GM21825 (cell line): ENCODE data around the gene KLK6.

Source experiments
- ATAC-seq: cut with Tn5 transposase; IDR thresholded peaks from one replicate; pipeline ENCODE4 v1.9.1; 2021; ENCODE audit warnings: mild to moderate bottlenecking, moderate library complexity; ENCODE audit not compliant: unreplicated experiment

Gene KLK6

DNA sequence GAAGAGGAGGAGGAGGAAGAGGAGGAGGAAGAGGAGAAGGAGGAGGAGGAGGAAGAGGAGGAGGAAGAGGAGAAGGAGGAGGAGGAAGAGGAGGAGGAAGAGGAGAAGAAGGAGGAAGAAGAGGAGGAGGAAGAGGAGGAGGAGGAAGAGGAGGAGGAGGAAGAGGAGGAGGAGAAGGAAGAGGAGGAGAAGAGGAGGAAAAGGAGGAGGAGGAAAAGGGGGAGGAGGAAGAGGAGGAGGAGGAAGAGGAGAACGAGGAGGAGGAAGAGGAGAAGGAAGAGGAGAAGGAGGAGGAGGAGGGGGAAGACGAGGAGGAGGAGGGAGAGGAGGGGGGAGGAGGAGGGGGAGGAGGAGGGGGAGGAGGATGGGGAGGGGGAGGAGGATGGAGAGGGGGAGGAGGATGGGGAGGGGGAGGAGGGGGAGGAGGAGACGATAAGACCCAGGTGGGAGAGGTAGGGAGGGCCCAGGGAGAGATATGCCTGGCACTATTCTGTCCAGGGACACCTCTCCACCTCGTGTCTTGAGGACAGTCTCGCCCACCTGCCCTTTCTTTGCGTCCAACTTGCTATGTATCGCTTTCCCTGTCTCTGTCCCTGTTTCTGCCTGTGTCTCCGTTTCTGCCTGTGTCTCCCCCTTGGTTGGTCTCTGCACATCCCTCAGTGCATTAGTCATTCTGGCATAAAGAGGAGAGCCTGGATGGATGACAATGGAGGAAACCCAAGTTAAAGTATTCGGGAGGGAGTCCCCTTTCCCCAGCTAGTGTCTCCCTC is 9.5 kb downstream of the KLK6 start:
- no peak for ATAC-seq

- no peak for ATAC-seq
These were observed 11.8 kb downstream of the KLK6 start for GRCh38 chr19:50957587-50957986.

- ATAC-seq, result no peak
These were observed 16.5 kb downstream of the KLK6 start, which contains the start of gene KLK5 for GRCh38 chr19:50952910-50953309. Gene KLK5, minus strand, starts transcription at chr19:50953038. Its CDS starts 381 bp downstream, at chr19:50952657.

- no peak for ATAC-seq
These were observed 19.5 kb downstream of the KLK6 start for GRCh38 chr19:50949861-50950260.

GRCh38 chr19:50947123-50947522 is 22.3 kb downstream of the KLK6 start:
- ATAC-seq, result no peak

DNA sequence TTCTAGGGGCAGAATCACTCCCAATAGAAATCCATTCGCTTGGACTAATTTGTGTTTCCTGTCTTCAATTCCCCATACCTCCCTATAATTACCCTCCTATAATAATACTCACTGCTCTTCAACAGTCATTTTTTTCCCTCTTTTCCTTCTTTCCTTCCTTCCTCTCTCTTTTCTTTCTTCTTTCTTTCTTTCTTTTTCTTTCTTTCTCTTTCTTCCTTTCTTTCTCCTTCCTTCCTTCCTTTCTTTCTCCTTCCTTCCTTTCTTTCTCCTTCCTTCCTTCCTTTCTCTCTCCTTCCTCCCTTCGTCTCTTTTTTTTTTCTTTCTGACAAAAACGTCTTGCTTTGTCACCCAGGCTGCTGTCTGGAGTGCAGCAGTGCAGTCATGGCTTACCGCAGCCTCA is 24.6 kb downstream of the KLK6 start:
- ATAC-seq, result no peak

- no peak for ATAC-seq
These were observed 26.1 kb downstream of the KLK6 start for GRCh38 chr19:50943074-50943828.

GRCh38 chr19:50939596-50939995 is 29.8 kb downstream of the KLK6 start:
- ATAC-seq, result no peak

- ATAC-seq, result no peak
These were observed 35.8 kb downstream of the KLK6 start for GRCh38 chr19:50933640-50934039.

- no peak for ATAC-seq
These were observed 36.7 kb downstream of the KLK6 start for GRCh38 chr19:50932690-50933083.

DNA sequence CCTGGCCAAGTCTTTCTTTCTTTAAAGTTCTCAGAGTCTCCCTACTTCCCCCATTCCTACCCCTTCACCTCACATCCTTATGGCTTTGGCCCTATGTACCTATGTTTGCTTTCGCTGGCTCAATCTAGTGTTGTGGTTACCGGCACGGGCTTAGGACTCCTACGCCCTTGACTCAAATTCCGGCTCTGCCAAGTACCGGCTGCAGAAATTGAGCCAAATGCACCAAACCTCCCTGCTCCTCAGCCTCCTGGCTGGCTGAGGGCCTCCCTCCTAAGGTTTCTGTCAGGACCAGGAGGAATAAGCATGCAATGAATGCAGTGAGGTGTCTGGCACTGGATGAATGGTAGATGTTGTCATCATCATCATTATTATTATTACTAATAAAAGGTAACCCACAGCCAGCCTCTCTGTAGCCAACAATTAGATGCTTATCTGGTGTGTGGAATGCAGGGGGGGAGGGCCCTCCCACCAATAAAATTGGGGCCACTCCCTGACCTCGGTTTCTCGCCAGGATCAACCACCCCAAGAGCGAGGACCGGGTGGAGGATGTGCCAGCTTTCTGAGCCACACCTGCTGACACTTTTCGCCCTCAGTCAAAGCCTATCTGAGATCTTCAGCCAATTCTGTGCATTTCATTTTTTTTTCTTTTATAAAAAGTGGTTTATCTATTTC is 37.2 kb downstream of the KLK6 start:
- ATAC-seq, result no peak

DNA sequence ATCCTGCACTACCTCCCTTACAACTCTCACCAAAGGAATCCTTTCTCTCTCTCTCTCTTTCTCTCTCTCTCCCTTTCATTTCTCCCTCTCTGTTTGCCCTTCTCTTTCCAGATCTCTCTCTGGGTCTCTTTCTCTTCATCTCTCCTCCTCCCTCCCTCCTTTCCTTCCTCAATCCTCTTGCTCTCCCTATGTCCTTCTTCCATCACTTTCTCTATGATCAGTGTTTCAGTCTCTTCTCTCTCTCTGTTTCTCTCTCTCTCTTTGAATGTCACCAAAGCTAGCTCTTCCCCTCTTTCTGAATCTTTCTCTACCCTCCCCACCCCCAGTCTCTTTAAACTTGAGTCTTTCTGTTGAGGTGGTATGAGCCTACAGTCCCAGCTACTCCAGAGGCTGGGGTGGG is 38.4 kb downstream of the KLK6 start:
- no peak for ATAC-seq

DNA sequence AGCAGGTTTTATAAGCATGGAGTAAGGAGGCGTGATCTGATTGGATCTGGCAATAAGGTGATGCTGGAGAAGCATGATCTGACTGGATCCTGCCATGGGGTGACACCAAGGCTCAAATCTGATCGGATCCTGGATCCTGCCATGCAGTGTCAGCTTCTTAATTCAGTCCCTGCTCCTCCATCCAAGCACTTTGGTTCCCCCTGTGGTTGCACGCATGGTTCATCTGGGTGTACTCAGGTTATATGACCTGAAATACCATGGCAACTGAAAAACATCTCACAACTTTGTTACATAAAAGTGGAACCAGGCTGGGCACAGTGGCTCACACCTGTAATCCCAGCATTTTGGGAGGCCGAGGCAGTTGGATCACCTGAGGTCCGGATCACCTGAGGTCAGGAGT is 40.6 kb downstream of the KLK6 start:
- no peak for ATAC-seq

DNA sequence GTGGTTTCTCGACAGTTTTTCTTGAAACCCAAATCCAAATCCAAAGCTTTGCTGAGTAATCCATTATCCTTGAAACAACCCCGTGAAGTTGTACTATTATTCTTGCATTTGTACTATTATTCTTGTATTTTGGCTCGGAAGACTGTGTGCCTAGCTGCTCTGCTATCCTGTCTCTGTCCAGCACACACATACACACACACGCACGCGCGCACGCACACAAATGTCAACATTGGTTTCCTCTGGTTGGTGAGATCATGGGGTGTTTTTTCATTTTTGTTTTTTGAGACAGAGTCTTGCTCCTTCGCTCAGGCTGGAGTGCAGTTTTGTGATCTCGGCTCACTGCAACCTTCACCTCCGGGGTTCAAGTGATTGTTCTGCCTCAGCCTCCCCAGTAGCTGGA is 43.2 kb downstream of the KLK6 start:
- no peak for ATAC-seq

DNA sequence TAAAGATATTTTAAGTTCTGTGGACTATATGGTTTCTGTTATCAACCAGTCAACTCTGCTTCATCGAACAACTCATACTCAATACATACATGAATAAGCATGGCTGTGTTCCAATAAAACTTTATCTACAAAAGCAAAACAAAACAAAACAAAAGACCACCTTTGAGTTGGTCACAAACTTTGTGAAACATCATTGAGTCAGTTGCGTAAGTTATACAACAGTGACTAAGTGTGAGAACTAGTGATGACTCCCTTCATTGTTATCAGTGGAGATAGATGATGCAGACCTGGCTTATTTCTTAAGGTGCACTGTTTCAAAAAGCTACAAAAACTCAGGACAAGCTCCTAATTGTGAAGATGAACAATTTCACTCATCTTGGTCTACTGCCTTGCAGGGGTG is 43.7 kb downstream of the KLK6 start:
- ATAC-seq, result no peak

DNA sequence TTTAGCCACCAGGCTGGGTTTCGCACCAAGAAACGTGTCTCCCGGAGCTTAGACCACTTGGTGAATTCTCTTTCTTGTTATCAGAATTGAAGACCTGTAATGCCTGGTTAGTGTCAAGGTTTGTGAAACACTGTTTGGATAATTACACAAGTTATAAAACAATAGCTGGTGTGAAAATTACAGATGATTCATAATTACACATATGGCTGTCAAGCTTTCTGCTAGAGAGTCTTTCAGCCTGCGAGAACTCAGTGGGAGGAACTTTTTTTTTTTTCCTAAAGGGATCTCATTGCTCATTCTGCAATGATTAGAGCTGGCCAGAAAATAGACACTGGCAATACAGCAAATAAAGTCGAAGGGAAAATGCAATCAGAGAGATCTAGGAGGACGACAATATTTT is 44.8 kb downstream of the KLK6 start:
- no peak for ATAC-seq

GRCh38 chr19:50922317-50922853 is 47.0 kb downstream of the KLK6 start:
- ATAC-seq, result no peak

DNA sequence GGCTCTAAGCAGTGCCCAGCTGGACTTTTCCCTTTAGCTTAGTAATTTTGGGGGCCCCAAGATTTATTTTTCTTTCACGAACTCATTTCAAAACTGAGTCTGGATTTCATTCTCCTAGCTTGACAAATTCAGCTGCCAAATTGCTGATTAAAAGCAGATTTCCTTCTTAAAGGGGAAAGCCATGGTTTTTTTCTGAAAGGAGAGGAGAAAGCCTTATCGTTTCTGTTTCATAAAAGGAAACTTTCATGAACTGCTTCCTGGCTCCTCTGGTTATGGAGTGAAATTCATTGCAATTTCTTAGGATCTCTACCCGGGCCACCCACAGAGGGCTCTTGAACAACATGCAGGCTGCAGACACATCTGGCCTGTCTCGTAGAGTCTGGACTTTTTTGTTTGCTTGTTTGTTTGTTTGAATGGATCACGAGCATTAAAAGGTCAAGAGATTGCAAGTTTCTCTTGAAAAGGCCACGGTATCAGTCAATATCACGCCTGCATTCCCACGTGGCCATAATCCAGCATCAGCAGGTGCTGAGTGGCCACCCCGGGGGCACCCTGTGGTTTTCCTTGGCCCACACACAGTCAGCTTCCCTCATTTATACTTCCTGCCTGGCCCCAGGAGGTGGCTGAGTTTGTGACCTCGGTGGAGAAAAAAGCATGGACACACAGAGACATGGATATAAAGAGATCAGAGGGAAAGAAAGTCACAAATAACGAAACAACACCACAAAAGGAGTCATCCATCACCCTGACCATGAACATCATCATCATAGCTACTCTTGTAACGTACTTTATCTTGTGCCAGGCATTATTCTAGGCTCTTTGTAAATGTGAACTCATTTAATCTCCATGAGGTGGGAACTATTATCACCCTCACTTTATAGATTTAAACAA is 47.7 kb downstream of the KLK6 start:
- no peak for ATAC-seq

DNA sequence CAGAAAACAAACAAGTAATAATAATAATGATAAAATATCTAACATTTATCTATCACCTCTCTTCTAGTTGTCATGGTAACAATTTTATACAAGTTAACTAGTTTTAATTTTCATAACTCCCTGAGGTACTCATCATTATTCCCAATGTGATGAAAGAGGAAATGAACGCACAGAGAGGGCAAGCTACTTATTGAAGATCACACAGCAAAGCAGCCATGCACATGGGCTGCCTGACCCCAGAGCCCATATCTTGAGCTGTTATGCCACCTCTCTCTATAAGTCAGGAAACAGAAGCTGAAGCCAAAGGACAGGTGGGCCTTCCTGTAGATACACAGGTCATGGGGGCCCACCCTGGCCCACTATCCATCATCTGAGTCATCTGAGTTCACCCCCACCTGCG is 53.3 kb downstream of the KLK6 start:
- no peak for ATAC-seq
